Coronary artery (tissue), 2 donors: Measurements from ENCODE around the gene BMPER.

ENCODE experiments used
- DNase-seq: peaks from one replicate; pipeline ENCODE4 v3.0.0-alpha.2; 2017; ENCODE audit warnings: low spot score
- H3K27ac ChIP-seq, 2 donors: fragments of 200-600 bp; sonication (generic); one replicate each; pipeline ENCODE4 v1.5.1; 2016 to 2019
- H3K4me3 ChIP-seq: fragments of 200-600 bp; sonication (generic); 2 replicates; pipeline ENCODE4 v1.5.1; 2016; ENCODE audit warnings: mild to moderate bottlenecking, moderate library complexity
- TF ChIP-seq, protein P1 (sequence below): fragments of 200-600 bp; sonication (generic); IDR thresholded peaks from one replicate; pipeline ENCODE4 v1.5.1; 2019; ENCODE audit warnings: antibody characterized with exemption

The BMPER gene

DNA sequence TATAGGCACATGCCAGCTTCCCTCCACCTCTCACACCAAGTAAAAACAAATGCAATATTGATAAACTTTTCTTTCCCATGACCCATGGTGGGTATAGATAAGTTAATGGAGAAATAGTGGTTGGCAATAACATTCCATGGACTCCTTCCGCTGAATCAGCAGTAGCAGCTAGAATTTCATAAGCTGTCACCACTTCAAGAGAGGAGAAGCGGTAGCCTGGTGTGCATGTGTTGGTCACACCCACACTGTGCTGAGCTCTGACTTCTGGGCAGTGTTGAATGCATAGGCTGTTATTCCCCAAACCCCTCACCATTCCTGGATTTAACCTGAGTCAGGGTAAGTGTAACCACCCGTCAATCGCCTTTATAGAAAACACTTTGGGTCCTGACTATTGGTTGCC is 32.5 kb upstream of the BMPER start:
- H3K27ac ChIP-seq = no peak overlapping the region
- TF ChIP-seq, protein P1, sequence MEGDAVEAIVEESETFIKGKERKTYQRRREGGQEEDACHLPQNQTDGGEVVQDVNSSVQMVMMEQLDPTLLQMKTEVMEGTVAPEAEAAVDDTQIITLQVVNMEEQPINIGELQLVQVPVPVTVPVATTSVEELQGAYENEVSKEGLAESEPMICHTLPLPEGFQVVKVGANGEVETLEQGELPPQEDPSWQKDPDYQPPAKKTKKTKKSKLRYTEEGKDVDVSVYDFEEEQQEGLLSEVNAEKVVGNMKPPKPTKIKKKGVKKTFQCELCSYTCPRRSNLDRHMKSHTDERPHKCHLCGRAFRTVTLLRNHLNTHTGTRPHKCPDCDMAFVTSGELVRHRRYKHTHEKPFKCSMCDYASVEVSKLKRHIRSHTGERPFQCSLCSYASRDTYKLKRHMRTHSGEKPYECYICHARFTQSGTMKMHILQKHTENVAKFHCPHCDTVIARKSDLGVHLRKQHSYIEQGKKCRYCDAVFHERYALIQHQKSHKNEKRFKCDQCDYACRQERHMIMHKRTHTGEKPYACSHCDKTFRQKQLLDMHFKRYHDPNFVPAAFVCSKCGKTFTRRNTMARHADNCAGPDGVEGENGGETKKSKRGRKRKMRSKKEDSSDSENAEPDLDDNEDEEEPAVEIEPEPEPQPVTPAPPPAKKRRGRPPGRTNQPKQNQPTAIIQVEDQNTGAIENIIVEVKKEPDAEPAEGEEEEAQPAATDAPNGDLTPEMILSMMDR = no peak
- no peak for DNase-seq
- no peak overlapping the region for H3K4me3 ChIP-seq

DNA sequence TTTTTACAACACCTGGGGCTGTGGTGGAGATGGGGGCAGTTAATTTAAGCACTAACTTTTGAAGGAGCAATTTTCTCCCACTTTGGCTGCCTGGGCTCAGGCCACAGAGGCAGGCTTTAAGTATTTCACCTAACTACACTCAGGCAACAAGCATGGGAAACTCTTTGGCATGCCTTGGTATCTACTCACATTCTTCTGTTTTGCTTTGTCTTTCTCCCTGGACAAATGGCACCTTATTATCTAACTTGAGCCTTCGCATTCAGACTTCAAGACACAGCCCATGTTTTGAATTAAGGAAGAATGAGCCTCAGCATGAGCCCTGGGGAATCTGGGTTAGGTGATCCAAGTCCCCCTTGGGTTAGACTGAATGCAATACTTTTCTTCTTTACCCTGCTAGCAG is 31.8 kb upstream of the BMPER start:
- DNase-seq = no peak
- Histone ChIP-seq H3K27ac (no peak overlapping the region), H3K4me3 (no peak overlapping the region)
- TF ChIP-seq, protein P1 = no peak

DNA sequence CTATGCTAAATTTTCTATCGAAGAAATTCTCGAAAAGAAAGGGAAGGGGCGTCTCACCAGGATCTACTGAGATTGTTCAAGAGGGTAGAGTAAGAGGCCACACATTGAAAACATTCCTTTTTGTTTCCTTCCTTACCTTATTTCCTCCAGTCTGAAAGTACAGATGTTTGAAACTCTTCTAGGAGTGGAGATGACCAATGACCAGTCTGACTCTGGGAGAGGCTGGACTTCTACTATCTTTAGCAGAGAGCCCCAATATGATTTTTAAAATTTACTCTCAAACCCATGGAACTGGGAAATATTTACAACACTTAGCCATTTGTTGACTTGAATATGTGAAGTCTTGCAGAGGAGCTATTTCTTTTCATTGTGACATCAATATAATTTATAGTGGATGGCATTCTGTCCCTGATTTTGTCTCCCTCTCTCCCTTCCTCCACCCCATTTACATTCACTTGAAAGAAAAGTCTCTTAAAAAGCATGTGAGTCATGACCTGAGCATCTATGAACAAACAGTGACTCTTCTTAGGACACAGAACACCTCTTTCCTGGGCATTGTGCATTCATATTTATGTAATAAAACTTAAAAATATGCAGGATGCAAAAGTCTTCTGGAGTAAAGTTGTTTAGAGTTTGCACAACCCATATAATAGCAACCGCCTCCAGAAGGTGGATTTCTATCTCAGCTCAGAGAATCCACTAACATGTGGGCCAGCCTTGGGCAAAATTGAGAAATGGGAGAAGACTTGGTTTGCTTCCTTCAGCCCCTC is 31.2 kb upstream of the BMPER start:
- peak overlapping the region; percentile 38 for H3K4me3 ChIP-seq
- peak overlapping the region; percentile 15 to 62 for H3K27ac ChIP-seq
- DNase-seq = no peak
- TF ChIP-seq, protein P1 = no peak

DNA sequence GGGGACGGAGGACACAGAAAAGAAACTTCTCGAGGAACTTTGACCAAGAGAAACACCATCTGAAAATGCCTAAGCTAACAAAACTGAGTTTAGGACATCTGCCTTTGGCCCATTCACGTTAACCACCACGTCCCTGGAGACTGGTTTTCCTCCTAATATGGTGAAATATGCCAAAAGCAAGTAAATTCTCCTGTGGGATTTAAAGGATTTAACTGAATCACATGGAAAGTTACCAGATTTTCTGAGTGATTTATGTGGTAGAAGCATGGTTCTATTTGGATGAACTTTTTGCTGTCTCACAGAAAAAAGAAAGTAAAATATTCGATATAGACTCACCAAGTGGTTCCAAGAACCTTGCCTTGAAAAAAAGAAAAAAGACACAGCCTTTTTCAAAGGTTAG is 30.4 kb upstream of the BMPER start:
- no peak for DNase-seq
- Histone ChIP-seq H3K27ac (peak overlapping the region in 1 of 2 donors; percentile 15), H3K4me3 (peak overlapping the region; percentile 38)
- TF ChIP-seq, protein P1 = no peak

DNA sequence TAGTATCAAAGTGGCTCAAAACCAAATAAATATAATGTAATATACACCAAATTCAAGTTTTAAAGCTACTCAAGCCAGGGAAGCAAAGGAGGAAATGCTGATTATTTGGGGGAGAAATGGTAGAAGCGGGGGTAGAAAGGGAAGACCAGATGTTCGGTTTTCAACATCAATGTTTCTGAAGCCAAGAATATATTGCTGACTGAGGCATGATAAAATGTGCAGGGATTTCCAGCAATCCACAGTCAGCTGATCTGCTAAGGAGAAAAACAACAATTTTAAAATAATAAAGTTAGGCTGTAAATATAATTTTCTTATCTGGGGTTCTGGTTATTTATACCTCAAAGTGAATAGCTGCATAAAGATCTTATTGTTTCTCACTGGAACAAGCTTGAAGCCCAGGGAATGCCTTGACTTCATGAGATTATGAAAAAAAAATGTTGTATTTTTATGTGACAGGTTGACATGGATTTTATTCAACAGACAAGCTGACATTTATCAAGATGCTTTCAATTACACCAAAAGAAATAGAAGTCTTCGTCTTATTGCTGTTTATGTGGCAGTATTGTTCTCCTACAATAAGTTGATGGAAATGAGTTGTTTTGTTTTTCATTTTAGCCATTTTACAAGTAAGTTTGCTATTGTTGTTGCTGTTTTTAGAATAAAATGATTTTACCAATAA is 28.6 kb upstream of the BMPER start:
- Histone ChIP-seq H3K27ac (no peak overlapping the region), H3K4me3 (no peak overlapping the region)
- DNase-seq = no peak
- TF ChIP-seq, protein P1 = no peak

DNA sequence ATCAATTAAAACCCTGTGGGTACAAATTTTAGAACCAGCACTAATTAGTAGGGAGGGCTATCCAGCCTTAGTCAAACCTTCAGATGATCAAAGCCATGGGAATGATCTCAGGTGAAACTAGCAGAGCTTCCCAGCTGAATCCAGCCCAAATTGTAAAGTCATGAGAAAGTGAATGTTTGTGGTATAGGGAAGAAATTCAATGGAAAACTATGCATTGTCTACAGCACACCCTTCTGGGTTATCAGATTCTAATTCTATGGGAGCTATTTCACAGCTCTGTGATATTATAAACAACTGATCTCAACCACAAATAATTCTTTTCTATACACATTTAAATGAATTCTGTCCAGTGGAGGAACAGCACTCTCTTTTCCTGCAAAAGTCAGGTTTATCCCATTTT is 24.6 kb upstream of the BMPER start:
- H3K4me3 ChIP-seq = no peak overlapping the region
- no peak for DNase-seq
- no peak overlapping the region for H3K27ac ChIP-seq
- TF ChIP-seq, protein P1 = no peak

DNA sequence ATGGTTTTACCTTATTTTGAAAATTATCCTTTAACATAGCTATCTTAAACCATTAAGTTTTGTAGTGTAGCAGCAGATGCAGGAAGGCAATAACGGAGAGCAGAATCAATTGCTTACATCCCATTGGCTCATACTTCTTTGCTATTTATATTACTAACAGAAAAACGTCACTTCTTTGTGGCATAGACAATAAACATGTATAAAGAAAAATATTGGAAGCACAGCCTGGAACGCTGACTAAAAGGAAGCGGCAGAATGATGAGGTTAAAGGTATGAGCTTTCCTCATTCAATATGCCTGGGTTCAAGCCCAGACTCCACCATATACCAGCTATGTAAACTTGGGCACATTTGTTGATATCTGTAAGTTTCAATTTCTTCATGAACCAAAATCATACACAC is 24.0 kb upstream of the BMPER start:
- Histone ChIP-seq H3K4me3 (no peak overlapping the region), H3K27ac (no peak overlapping the region)
- TF ChIP-seq, protein P1 = no peak
- DNase-seq = no peak
